NB4 (cell line): ENCODE results near the gene LRRC34.

Source experiments
- CTCF ChIP-seq: IDR thresholded peaks from one replicate; pipeline ENCODE4 v1.5.1; 2012; ENCODE audit warnings: low read depth, low read length
- MAX ChIP-seq: IDR thresholded peaks from 2 replicates; pipeline ENCODE4 v1.6.1; 2011; ENCODE audit warnings: low read depth, low read length
- MYC ChIP-seq: IDR thresholded peaks from 2 replicates; pipeline ENCODE4 v1.6.1; 2011; ENCODE audit warnings: low read depth, low read length
- POLR2A ChIP-seq: IDR thresholded peaks from 2 replicates; pipeline ENCODE4 v1.6.1; 2011; ENCODE audit warnings: mild to moderate bottlenecking; ENCODE audit not compliant: insufficient read length; ENCODE audit errors: extremely low read depth

- TF ChIP-seq POLR2A (no peak), CTCF (no peak), MAX (no peak), MYC (no peak)
These were observed 20.3 kb downstream of the LRRC34 start for GRCh38 chr3:169792359-169792758.
